Heart right ventricle (tissue), 16 donors: ENCODE data around the gene NUBP1. TPM values are rescaled to one million over a fixed set of nuclear protein-coding genes. Genes with fewer than 3 reads are reported as not detected.

Experiments used
- ATAC-seq, 8 donors: fragments of 200-7000 bp; cut with Tn5 transposase; one replicate each; pipeline ENCODE4 v1.9.1; 2020; ENCODE audit warnings: mild to moderate bottlenecking in 8 of 8, moderate library complexity in 8 of 8, moderate number of reproducible peaks in 1 of 8
- DNase-seq, 2 donors: peaks; one replicate each; pipeline ENCODE4 v3.0.0-alpha.2; 2020
- H3K27ac ChIP-seq, 10 donors: fragments of 200-600 bp; sonication (generic) in 2 of 10; one replicate each; pipeline versions ENCODE4 v1.5.0 to v1.8.0; 2020 to 2022; ENCODE audit warnings: mild to moderate bottlenecking in 3 of 10
- H3K27me3 ChIP-seq, 7 donors: fragments of 200-600 bp; one replicate each; pipeline ENCODE4 v1.8.0; 2021 to 2022; ENCODE audit warnings: mild to moderate bottlenecking in 2 of 7
- H3K36me3 ChIP-seq, 9 donors: fragments of 200-600 bp; sonication (generic) in 1 of 9; one replicate each; pipeline versions ENCODE4 v1.5.0 to v1.8.0; 2020 to 2022; ENCODE audit warnings: mild to moderate bottlenecking in 2 of 9
- H3K4me1 ChIP-seq, 9 donors: fragments of 200-600 bp; sonication (generic) in 1 of 9; one replicate each; pipeline versions ENCODE4 v1.5.0 to v1.8.0; 2020 to 2022; ENCODE audit warnings: mild to moderate bottlenecking in 4 of 9
- H3K4me3 ChIP-seq, 10 donors: fragments of 200-600 bp; sonication (generic) in 2 of 10; one replicate each; pipeline versions ENCODE4 v1.5.0 to v1.8.0; 2020 to 2022; ENCODE audit warnings: mild to moderate bottlenecking in 7 of 10, moderate library complexity in 2 of 10
- H3K9me3 ChIP-seq, 11 donors: fragments of 200-600 bp in 10 of 11; sonication (generic) in 2 of 11; one replicate each; pipeline versions ENCODE4 v1.5.0 to v1.8.0; 2013 to 2022; ENCODE audit warnings: mild to moderate bottlenecking in 2 of 11, control low read depth in 1 of 11, moderate library complexity in 1 of 11
- CTCF ChIP-seq, 9 donors: fragments of 200-600 bp; sonication (generic) in 2 of 9; IDR thresholded peaks; one replicate each; pipeline versions ENCODE4 v1.5.0 to v1.8.0; 2021 to 2022; ENCODE audit warnings: antibody characterized with exemption in 9 of 9, mild to moderate bottlenecking in 5 of 9, moderate library complexity in 1 of 9
- WGBS, 2 donors: extraction: QIAGEN DNeasy Blood & Tissue Kit; methylation state at CpG; one replicate each; pipeline ENCODE4 v1.1.7; 2013; ENCODE audit warnings: inconsistent platforms in 1 of 2; 5-methylcytosine and 5-hydroxymethylcytosine counted together
- intact Hi-C, 10 donors: fragments of 100-400 bp; cut with DNase I; formaldehyde crosslinking; loops; one replicate each; pipeline versions ENCODE4 v1.11.1 to v1.14.2; 2022
- polyA plus RNA-seq, 2 donors: library from polyadenylated mRNA; stranded (reverse); fragments of 200-250 nt; gene quantifications; one replicate each; pipeline ENCODE4 v1.2.3, GENCODE V29; 2013
- total RNA-seq, 10 donors: library from RNA; stranded (reverse); fragmentation: NEBNext Ultra II Directional in 3 of 10; extraction: Animal tissue kit (Norgen Biotek cat#: 25700) in 3 of 10; gene quantifications; one replicate each; pipeline versions ENCODE4 v1.2.1 to v1.2.4, GENCODE V29; 2021 to 2023
- donor health status: Arrhythmogenic right ventricular cardiomyopathy.
- donor health status: ischemic (EF 13 %, LVEDD 7.1; RV severe dilation, severe dysfunction).
- donor health status: healthy with polysubstance abuse.
- donor health status: DM: no; HTN: yes; CAD: no.
- donor health status: DM: no; HTN: no; CAD: no.
- donor health status: ischemic (EF 25% LVEDD 6.9; RV normal size, moderate dysfunction).
- donor health status: ischemic (EF 25% LVEDD 5.7; RV mildly dilated, moderate dysfunction).
- donor health status: healthy.
- donor health status: DM: yes; HTN: yes; CAD: no.
- donor health status: Ischemic cardiomyopathy.
- donor health status: ischemic (EF 35%, LVEDD 5.7; RV mildly dilated, moderate dysfunction).
- donor health status: nonischemic (EF 11% LVEDD 7.7; RV severe dilation, severe dysfunction).
- donor health status: DM: yes; HTN: yes; CAD: no.
- donor health status: PGD.
- donor health status: ischemic (EF 29% LVEDD 5.4; RV normal size, mild dysfunction).
- donor health status: nonischemic (EF 23%, LVEDD 6.1; RV moderate dilation, normal function).

The NUBP1 gene
- total and polyA plus RNA-seq, 12 donors = 44.1 to 82.1 (median 53.4) TPM

GRCh38 chr16:10699756-10700155 lies 43.9 kb upstream of the NUBP1 start:
- intact Hi-C loops = loop anchor here in 1 of 10 donors (10.0 kb wide), 1 partner anchor 55 kb away; no protein-coding TSS in a partner anchor
- Histone ChIP-seq H3K27ac (no peak overlapping the region), H3K27me3 (no peaks in the 10 kb centered on the region), H3K9me3 (peaks cover 0 to 31% (median 0%) of the 10 kb centered on the region in 11 donors), H3K36me3 (no peaks in the 10 kb centered on the region), H3K4me3 (no peak overlapping the region), H3K4me1 (no peaks in the 10 kb centered on the region)
- no peak for ATAC-seq
- DNase-seq = no peak
- WGBS, 2 donors = 67 to 70% methylated on average over 1 of the region's 1 CpG
- no peak for TF ChIP-seq CTCF (IDR thresholded peaks at IDR 0.05)

- 59 to 64% methylated on average over 4 of the region's 4 CpGs for WGBS, 2 donors
These were observed 34.7 kb upstream of the NUBP1 start for GRCh38 chr16:10708969-10709368.

DNA sequence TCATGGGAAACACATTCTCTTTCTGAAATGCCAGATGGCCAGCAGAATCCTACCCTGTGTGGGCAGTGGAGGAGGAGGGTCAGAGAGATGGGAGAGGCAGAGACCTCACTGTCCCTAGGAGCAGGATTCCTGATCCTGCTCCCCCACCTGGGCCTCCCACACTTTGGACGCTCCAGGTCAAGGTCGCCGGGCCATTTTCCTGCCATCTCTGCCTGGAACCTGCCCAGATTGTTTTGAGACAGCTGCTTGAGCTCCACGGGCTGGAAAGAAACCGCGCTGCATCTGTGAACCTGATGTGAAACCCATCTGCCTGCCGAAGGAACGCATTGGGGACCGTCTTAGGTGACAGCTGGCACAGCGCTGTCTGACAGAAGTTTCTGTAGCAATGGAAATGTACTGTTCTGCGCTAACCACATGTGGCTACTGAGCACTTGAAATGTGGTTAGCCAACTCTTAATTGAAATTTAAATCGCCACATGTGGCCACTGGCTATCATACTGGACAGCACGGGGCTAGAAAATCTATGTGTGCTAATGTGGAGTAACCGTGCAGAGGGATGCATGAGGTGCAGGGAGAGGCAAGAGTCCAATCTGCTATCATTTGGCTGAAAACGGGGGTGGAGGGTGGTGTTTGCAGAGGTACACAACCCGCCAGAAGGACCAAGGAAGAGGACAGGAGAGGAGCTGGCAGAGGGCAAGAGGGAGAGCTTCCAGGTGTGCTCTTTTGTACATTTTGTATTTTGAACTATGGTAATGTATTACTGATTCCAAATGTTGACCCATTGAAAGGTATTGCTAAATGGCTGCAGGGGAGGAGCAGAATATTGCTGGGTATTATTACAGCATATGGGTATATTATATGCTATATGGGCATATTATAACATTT lies 15.4 kb upstream of the NUBP1 start:
- WGBS, 2 donors = 54 to 56% methylated on average over 16 of the region's 16 CpGs
- ATAC-seq = peak in 3 of 8 donors; percentile 23 to 45 (median 24)
- H3K27ac ChIP-seq = no peak overlapping the region

More at GRCh38 chr16:10708969-10709368, 34.7 kb upstream of the NUBP1 start:
- TF ChIP-seq CTCF (IDR thresholded peaks at IDR 0.05) = no peak
- ATAC-seq (no peak), DNase-seq (no peak)
- intact Hi-C loops = no loop called here
- Histone ChIP-seq H3K9me3 (peaks cover 0 to 3% (median 0%) of the 10 kb centered on the region in 11 donors), H3K36me3 (no peaks in the 10 kb centered on the region), H3K27ac (no peak overlapping the region), H3K4me3 (no peak overlapping the region), H3K27me3 (peaks cover 0 to 17% (median 0%) of the 10 kb centered on the region in 7 donors), H3K4me1 (no peaks in the 10 kb centered on the region)

More for the DNA sequence above, 15.4 kb upstream of the NUBP1 start:
- Histone ChIP-seq H3K9me3 (peaks cover 0 to 4% (median 0%) of the 10 kb centered on the region in 11 donors), H3K36me3 (no peaks in the 10 kb centered on the region), H3K4me3 (no peak overlapping the region), H3K4me1 (peaks cover 0 to 5% (median 0%) of the 10 kb centered on the region in 9 donors), H3K27me3 (no peaks in the 10 kb centered on the region)
- TF ChIP-seq CTCF (IDR thresholded peaks at IDR 0.05) = no peak
- intact Hi-C loops = no loop called here
- DNase-seq = no peak
